Stimulated activated CD8-positive, alpha-beta memory T cell treated with anti-CD3 and anti-CD28 coated beads, Interleukin-7, amount 100 ng/mL, for 48 hours (primary cell): ENCODE data around the gene IGSF1.

Experiments used
- DNase-seq, 2 donors: peaks; one replicate each; pipeline ENCODE4 v3.0.0-alpha.2; 2020; ENCODE audit warnings: low read depth in 1 of 2; ENCODE audit errors: extremely low read depth in 1 of 2

Gene IGSF1, protein sequence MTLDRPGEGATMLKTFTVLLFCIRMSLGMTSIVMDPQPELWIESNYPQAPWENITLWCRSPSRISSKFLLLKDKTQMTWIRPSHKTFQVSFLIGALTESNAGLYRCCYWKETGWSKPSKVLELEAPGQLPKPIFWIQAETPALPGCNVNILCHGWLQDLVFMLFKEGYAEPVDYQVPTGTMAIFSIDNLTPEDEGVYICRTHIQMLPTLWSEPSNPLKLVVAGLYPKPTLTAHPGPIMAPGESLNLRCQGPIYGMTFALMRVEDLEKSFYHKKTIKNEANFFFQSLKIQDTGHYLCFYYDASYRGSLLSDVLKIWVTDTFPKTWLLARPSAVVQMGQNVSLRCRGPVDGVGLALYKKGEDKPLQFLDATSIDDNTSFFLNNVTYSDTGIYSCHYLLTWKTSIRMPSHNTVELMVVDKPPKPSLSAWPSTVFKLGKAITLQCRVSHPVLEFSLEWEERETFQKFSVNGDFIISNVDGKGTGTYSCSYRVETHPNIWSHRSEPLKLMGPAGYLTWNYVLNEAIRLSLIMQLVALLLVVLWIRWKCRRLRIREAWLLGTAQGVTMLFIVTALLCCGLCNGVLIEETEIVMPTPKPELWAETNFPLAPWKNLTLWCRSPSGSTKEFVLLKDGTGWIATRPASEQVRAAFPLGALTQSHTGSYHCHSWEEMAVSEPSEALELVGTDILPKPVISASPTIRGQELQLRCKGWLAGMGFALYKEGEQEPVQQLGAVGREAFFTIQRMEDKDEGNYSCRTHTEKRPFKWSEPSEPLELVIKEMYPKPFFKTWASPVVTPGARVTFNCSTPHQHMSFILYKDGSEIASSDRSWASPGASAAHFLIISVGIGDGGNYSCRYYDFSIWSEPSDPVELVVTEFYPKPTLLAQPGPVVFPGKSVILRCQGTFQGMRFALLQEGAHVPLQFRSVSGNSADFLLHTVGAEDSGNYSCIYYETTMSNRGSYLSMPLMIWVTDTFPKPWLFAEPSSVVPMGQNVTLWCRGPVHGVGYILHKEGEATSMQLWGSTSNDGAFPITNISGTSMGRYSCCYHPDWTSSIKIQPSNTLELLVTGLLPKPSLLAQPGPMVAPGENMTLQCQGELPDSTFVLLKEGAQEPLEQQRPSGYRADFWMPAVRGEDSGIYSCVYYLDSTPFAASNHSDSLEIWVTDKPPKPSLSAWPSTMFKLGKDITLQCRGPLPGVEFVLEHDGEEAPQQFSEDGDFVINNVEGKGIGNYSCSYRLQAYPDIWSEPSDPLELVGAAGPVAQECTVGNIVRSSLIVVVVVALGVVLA (N-terminal part only)

DNA sequence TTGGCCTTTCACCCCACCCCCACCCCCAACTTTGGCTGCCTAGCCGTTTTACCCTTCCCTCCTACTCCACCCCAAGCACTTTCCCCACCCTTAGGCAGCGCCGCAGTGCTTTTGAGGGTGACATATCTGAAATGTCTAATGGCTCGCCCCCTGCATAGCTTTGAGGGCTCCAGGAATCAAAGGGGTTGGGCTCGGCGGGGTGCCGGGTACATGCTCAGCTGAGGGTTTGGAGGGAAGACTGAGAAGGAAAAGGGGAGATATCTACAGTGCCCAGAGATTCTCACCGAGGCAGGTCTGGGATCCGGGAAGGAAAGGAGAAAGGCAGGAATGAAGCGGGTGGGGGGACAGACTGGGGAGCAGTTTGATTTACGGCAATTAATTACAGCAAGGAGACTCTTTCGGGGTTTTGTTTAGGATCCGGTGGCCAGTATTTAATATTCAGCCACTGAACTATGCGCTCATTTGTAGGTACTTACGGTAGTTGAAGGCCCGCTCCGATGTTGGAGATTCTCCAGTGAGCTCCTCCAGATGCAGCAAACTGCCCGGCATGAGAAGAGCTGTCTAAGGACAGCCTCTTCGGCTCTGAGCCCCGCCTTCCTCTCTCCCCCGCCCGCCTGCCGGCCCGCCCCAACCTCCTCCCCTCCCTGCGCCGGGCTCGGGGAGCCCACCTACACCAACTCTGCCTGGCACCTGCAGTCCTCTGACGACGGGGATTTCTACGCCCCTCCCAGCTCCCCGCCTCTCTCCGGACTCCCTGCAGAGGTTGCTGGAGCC is at the start of gene IGSF1:
IGSF1 (minus strand) TSS at position 569 of the 774 bp plus-strand sequence. CDS start 2,632 bp downstream, outside the sequence.
- no peak for DNase-seq

DNA sequence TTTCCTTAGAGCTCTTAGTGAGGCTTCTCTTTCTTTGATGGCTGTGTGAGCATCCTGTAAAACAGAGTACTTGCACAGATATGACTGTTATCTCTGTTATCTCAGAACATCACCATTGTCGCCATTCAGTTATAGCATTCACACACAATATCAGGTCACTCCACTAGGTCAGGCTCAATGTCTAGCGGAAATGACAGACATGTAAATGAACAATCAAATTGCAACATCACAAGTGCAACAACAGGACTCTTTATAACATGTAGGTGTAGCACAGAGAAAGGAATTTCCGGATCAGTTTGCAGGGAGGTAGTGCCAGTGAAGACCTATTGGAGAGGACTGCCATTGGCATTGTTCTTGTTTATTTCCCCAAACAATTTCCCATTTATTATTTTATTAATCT is 43.2 kb upstream of the IGSF1 start:
- DNase-seq, result no peak

DNA sequence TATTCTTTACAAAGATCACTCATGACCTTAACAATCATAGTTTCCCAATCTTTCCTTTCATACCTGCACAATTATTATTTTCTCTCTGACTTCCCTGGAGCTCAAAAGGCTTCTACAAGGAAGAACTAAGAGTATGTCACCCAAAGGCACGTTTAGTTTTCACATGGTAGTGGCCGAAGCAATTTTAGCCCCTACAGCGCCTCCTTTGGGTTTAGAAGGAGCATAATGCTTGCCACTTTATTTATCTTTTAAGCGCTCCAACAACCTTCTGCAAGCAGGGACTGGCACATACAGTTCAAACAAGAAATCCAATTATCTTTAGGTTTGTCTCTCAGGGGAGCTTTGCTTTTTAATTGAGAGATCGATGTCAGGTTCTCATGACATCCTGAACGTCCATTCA is 42.0 kb upstream of the IGSF1 start:
- no peak for DNase-seq

DNA sequence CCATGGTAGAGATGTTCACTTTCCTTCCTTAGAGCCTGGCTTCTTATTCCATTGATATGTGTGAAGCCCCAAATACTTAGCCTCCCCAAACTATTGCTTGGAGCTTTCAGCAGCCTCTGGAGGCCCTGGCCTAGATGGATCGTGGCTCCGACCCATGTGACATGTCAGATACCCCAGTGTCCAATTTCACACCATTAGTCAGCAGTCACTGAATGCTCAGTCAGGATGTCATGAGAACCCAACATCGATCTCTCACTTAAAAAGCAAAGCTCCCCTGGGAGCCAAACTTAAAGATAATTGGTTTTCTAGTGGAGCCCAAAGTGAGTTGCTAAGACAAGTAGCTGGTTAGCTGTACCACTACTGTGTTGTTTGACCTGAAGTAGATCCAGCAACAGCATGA is 41.6 kb upstream of the IGSF1 start:
- DNase-seq, result no peak

DNA sequence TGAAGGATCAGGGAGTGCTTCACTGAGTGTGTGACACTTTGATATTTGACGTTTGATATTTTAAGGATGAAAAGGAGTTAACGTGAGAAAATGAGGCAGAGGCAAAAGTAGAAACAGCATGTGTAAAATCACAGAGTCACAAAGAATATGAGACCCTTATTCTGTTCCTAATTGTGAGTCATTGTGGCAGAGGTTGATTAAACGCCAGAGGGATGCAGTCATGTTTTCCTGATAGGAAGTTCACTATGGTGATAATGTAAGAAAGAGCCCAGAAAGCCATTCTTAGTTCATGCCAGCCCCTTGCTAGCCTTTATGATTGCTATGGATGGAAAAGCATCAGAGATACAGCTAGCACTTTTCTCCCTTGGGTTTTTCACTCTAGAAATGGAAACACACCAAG is 33.5 kb upstream of the IGSF1 start:
- DNase-seq, result no peak

DNA sequence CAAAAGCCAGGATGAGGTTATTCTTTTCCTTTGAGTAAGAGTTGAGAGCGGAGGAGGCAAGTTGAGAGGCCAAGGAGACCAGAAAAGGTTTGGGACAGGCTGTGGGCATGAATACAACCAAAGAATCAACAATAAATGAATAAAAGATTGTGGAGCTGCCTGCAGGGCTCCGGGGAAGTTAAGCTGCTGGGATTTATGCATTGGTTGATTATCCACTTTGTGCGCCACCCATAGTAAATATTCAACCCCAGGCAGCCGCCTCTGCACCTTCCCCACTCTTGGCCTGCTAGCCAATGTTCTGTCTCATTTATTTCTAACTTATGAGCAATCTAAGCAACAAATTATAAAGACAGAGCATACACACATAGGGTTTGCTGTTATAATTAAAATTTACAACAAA is 28.2 kb upstream of the IGSF1 start:
- no peak for DNase-seq

DNA sequence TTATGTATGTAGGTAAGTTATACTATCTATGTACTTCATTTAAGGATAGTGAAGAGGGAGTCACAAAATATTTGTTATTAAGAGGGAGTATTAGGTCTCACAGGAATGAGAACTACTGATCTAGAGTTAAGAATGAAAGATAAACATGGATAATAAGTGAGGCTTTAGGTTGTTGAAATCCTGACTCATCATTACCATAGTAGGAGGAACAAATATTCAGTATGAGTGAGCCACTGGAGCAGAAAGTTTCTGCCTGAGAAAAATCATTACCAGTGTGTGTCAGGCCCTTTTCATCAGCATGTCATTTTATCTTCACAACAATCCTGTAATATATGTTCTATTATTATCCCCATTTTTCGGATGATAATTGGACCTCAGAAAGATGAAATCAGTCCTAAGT is 27.2 kb upstream of the IGSF1 start:
- no peak for DNase-seq

DNA sequence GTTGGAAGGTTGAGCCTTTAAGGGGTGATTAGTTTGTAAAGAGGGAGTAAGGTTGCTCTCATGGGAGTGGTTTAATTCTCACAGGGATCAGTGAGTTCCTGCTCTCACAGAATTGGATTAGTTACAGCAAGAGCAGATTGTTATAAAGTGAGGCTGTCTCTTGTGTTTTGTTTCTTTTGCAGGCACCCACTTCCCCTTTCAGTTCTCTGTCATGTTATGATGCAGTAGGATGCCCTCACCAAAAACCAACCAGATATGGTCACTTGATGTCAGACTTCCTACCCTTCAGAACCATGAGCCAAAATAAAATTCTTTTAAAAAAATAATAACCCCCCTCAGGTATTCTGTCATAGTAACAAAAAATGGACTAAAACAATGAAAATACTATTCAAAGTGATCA is 19.9 kb upstream of the IGSF1 start:
- no peak for DNase-seq

DNA sequence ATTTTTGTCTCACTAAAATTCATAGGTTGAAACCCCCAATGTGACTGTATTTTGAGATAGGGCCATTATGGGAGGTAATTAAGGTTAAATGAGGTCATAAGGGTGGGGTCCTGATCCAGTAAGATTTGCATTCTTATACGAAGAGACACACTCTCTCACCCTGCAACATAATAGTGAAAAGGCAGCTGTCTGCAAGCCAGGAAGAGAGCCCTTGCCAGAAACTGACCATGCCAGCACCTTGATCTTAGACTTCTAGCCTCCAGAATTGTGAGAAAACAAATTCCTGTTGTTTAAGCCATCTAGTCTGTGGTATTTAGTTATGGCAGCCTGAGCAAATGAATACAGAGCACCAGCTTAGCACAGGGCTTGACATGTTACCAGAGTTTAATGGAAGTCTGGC is 17.5 kb upstream of the IGSF1 start:
- DNase-seq, result no peak

DNA sequence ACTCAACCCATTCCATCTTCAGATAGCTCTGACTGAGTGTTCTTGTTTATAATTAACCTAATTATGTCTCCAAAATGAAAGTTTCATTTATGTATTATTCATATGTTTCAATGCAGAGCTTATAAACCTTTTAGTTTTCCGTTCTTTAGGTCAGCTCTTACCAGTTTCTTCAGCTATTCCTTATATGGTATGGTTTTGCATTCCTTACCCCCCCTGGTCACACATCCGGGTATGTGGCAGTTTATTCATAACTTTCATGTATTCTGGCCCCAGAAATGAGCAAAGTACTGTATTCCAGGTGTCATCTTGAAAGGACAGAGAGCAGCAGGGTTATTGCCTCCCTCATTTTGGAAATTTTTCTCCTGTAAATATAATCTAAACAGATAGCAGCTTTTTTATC is 16.8 kb upstream of the IGSF1 start:
- no peak for DNase-seq

DNA sequence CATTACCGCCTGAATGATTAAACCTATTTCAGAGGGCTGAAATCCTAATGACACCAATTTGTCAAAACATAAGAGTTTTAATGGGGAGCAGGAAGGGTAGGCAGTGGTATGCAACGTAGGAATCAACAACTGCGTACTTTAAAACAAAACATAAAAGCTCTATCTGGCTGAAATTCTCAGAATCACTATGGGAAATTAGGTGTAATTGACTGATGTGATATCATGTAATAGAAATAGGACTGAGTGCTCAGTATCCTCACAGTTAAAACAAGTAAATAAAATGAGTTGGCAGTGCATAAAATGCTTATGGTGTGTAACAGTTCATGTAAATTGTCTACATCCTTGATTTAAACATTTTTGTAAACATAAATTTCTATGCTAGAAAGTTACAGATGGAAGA is 13.6 kb upstream of the IGSF1 start:
- no peak for DNase-seq

DNA sequence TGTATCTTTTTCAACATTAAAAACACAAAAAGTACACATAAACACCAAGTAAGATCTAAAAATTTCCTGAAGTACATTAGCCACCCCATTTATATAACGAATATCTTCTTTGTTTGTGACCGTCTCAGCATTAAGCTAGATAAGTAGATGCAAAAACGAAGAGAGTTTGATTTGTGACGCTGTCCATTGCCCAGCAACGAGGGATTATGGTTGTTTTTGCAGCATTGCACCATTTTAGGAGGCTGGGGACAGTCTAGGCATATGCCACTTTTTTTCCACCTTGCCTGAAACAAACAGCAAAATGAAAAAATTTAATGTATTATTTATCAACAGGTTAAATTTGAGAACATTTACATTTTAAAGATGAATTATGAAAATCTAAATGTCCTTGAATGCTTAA is 12.0 kb upstream of the IGSF1 start:
- DNase-seq, result no peak

DNA sequence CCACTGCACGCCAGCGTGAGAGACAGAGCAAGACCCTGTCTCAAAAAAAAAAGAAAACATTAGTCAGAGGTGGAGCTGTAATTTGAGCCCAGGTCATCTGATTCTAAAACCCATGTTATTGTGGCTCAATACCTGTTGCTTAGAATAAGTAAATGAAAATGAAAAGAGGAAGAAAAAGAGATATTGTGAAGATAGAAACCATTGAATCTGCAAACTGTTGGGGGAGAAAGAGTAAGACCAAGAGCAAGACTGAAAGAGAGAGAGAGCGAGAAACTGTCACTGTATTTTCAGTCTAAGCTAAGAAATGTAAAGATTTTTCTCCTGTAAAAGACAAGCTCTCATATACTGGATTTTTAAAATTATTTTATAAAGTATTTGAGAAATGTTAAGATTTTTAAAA is 9.7 kb upstream of the IGSF1 start:
- no peak for DNase-seq

DNA sequence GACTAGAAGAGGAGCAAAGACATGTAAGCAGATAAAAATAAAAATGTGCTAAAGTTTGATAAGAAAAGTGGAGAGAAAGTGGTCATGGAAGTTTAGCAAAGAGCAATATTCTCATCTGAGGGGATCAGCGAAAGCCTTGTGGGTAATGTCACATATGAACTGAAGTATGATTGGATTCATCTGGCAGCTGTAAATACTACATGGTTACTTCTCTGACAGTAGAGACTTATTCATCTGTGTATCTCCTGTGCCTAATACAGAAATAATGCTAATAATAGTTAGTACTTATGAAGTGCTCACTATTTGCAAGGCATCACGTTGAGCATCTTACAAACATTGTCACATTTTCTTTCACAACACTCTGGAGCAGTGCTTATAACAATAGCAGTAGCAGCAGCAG is 8.9 kb upstream of the IGSF1 start:
- no peak for DNase-seq

DNA sequence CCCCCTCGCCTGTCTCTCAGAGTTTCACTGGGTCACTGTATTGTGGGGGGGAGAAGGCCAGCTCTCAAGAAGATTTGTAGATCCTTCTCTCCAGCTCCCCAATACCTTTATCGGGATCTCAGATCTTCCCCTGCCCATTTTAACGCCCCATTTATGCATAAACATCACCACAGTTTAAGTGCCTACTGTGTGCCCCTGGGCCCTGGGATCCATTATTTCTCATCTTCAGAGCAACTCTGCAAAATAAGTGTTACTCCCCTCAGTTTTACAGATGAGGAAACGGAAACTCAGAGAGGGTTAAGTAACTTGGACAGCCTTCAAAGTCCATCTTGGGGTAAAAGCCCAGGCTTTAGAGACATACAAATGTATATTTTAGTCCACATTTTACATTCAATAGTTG is 421 bp upstream of the IGSF1 start:
- DNase-seq, result no peak

DNA sequence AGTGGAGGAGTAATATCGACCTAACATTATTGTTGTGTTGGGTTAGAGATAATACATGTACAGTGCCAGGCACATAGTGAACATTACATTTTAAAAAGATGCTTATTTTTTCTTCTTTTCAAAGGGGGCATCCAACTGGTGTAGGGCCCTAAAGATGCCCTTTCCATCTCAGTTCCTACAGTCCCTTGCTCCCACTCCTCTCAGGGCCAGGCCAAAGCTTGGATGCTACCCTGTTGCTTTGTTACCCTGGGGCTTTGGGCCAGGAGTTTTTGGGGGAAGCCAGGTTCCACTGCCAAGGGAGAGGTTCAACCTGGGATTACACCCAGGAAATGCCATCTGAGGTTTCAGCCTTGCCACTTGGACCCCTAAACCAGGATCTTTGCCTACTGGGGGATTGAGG is 918 bp downstream of the IGSF1 start:
- no peak for DNase-seq

DNA sequence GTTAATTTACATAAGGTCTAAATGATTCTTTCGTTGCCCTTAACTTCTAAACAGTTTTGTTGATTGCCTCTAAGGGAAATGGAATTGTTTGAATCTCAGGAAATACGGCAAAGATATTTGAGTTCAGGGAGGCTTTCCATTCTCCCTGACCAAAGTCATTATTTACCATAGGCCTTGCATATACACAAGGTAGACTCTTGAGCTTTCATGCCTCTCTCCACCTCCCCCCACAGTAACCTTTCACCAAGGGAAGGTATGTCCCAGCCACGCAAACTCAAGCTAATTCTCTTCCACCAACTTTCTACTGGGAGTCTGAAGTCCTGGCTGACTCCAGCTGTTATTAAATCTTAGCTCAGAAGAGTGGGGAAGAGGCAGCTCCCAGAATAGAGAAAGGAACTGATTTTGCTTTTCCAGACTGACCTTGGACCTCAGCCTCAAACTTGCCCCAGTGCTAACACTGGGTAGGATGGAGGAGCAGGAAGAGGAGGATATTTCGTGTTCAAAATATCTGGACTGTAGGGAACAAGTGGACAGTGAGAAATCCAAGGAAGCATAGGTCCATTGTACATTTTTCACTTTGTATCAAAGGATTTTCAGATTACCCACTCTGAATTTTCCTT is 1.4 kb downstream of the IGSF1 start:
- no peak for DNase-seq

DNA sequence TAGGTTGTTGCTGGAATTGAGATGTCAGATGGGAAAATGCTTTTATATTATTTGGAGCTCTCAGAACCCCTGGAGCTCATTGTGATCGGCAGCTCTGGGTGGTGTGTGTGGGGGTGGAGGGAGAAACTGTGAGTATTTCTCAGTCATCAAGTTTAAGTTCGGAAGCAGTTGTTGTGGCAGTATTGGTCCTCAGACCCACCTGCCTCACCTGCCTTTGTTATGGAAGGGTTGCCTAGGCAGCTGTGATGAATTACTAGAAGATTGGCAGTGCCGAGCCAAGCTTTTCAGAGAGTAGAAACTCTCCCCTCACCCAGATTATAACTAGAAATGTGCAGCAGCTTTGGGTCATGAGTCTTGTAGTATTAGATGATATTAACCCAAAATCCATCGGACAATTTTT is 9.5 kb downstream of the IGSF1 start:
- DNase-seq, result no peak

DNA sequence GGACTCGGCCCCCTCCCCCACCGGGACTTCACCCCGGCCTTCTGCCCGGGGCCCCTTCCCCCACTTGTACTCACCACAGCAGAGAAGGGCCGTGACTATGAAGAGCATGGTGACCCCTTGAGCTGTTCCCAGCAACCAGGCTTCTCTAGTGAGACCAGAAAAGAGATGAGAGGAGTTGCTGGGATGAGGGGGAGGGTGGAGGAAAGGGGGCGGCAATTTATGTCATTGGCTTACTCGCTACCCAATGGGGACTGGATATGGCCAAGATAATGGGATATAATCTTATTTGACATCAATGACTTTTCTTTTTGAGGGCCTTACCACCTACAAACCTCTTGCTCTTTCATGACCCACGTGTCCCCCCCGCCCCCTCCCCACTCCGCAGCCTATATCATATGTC is 9.9 kb downstream of the IGSF1 start:
- DNase-seq, result no peak

DNA sequence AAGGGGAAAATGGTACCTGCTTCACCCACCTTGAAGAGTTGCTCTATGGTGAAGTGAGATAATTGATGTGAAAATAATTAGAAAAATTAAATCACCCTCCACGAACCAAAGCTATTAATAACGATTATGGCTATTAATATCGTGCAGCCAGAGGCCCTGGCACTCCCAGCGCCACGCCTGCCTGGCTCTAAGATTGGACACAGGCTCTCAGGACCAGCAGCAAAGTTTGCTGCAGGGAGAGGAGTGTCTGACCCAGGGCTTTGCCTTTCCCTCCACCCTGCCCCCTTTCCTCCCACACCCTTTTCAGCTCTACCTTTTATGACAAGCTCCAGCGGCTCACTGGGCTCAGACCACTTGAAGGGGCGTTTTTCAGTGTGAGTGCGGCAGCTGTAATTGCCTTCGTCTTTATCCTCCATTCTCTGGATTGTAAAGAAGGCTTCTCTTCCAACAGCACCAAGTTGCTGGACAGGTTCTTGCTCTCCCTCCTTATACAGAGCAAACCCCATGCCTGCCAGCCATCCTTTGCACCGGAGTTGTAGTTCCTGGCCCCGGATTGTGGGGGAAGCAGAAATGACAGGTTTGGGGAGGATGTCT is 11.5 kb downstream of the IGSF1 start:
- DNase-seq, result no peak
